T47D (cell line): ENCODE measurements around the gene JCHAIN.
"Not testable (repeated sequence)": the region's sequence is repeated elsewhere in the genome, so short reads cannot be mapped to it uniquely, and the experiment has no call there.

ENCODE experiments used
- DNase-seq, 2 experiments: peaks; one replicate each; pipeline versions ENCODE4 v3.0.0 to v3.0.0-alpha.2; 2011 to 2012; ENCODE audit warnings: low read depth in 1 of 2, low spot score in 1 of 2
- JUND ChIP-seq: IDR thresholded peaks from 2 replicates; pipeline ENCODE4 v1.6.1; 2012; ENCODE audit warnings: low read depth
- in situ Hi-C: cut with HindIII; loops from 2 replicates; pipeline ENCODE4 v1.10.0; 2016; ENCODE audit warnings: low sequenced_read_pairs, low pct_unique_long_range_greater_than_20kb

JCHAIN gene

DNA sequence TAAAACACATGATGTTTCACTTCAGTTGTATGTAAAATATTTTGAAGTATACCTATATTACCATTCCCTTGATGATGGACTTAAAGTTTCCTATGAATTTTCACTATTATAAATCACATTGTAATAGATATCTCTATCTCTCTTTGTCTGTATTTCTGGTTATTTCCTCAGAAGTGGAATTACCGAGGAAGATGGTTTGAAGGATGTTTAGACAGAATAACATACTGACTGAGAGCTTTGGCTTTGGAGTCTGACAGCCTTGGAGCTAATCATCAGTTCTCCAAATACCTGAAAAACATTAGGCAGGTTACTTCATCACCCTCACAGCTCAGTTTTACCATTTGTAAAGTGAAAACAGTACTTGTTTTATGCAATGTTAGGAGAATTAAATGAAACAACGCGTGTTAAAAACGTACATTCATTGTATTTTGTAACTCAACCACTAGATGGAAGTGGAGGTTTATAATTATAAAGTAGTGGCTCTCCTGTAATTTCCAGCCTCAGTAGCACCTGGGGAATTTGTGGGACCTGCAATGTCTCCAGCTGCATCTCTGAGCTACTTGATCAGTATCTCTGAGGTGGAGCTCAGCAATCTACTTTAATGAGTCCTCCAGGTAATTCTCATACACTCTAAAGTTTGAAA, 14.3 kb downstream of the JCHAIN start:
- no peak for TF ChIP-seq JUND
- DNase-seq = peak in 1 of 2 experiments; percentile 46
- in situ Hi-C loops = no loop called here

DNA sequence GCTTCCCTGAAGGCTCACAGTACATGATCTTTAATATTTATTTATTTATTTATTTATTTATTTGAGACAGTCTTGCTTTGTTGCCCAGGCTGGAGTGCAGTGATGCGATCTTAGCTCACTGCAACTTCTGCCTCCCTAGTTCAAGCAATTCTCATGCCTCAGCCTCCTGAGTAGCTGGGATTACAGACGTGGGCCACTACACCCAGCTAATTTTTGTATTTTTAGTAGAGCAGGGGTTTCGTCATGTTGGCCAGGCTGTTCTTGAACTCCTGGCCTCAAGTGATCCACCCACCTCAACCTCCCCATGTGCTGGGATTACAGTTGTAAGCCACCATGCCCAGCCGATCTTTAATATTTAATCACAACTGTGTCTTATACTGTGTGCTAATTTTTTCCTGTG, 15.6 kb downstream of the JCHAIN start:
- in situ Hi-C loops, DNase-seq: not testable (repeated sequence)

- in situ Hi-C loops = no loop called here
- TF ChIP-seq JUND = no peak
- no peak for DNase-seq
Observed at GRCh38 chr4:70640192-70640591, 26.1 kb downstream of the JCHAIN start.

GRCh38 chr4:70637239-70637913, 28.9 kb downstream of the JCHAIN start:
- in situ Hi-C loops = no loop called here
- DNase-seq = no peak
- no peak for TF ChIP-seq JUND

GRCh38 chr4:70634482-70634881, 31.8 kb downstream of the JCHAIN start:
- in situ Hi-C loops = no loop called here
- peak in 1 of 2 experiments; percentile 10 for DNase-seq
- TF ChIP-seq JUND = no peak

- no peak for TF ChIP-seq JUND
- in situ Hi-C loops = no loop called here
- no peak for DNase-seq
Observed at GRCh38 chr4:70632028-70632427, 34.3 kb downstream of the JCHAIN start.

- no peak for TF ChIP-seq JUND
- in situ Hi-C loops = no loop called here
- DNase-seq = no peak
Observed at GRCh38 chr4:70630162-70630561, 36.1 kb downstream of the JCHAIN start.

- in situ Hi-C loops = no loop called here
- no peak for DNase-seq
- no peak for TF ChIP-seq JUND
Observed at GRCh38 chr4:70629469-70630090, 36.7 kb downstream of the JCHAIN start.

- DNase-seq = no peak
- in situ Hi-C loops = no loop called here
- TF ChIP-seq JUND = no peak
Observed at GRCh38 chr4:70628444-70628843, 37.9 kb downstream of the JCHAIN start, which contains the start of gene ENAM. Gene ENAM, plus strand, starts transcription at chr4:70628744. Its CDS starts 757 bp downstream, at chr4:70629501.

DNA sequence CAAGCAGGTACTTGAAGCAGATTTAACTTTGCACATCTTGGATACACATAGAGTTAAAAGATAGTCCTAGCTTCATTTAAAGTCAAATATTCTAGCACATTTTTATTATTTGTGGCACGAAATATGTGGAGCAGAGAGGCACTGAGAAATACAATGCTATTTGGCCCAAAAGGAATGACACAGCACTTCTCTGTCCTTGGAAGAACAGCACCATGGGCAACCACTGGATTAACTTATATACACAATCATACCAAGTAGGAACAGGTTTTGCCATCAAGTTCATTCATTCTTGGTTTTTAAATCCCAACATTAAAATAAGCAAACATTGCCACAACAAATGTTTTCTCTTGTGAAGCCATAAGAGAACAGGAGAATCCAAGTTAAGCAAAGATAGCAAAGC, 38.7 kb downstream of the JCHAIN start:
- DNase-seq = peak in 1 of 2 experiments; percentile 22
- in situ Hi-C loops = no loop called here
- TF ChIP-seq JUND = no peak

DNA sequence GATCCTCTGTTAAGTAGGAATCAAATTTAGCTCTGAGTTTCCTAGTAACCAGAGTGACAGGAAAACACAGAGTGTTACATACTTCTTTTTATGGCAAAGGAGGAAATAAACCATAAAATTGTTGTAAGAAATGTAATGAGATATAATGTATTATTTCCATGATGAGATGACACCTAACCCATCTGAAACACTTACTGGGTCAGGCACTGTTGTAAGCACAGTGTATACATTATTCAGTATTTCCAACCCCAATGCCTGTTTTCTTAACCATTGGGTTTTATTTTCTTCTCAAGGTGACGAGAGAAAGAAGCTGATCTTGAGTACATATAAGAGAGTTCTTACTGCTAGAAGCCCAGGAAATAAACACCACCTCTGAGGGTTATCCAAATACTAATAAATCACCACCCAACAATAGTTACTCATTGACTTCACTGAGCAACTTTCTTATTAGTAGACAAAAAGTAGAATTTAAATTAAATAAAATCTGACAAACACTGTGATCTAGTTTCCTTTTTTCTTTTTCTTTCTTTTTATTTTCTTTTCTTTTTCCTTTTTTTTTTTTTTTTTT, 42.0 kb downstream of the JCHAIN start:
- in situ Hi-C loops = no loop called here
- no peak for DNase-seq
- TF ChIP-seq JUND = no peak

DNA sequence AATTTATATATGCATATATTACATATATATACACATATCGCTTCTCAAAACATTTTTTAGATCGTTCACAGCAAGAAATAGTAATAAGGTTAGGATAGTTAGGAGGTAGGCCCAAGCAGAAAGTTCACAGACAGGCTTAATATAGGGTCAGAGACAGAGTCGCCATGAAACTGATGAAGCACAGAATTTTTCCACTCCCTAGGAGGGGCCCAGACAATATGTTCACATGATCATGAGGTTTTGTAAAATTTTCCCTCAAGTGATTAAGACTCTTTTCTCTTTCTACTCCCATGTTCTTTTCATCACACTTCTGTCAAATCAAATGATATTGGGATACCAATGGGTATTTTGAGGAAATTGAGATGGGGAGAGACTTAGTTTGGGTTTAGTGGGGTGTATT, 43.0 kb downstream of the JCHAIN start:
- no peak for TF ChIP-seq JUND
- DNase-seq = no peak
- in situ Hi-C loops = no loop called here

DNA sequence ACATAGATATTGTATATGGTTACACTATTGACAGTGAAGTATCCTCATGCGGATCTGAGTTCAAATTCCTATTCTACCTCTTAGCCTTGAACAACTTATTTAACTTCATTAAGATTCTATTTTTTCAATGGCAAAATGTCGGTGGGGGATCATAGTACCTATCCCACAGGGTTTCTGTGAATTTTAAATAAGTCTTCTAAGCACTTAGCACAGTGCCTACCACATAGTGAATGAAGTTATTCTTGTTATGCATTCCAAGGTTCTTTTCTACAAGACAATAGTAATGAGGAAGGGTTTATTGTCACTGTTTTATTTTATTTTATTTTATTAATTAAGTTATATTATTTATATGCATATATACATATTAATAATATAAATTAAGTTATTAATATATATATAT, 46.5 kb downstream of the JCHAIN start:
- no peak for TF ChIP-seq JUND
- in situ Hi-C loops = no loop called here
- no peak for DNase-seq
